IMR-90 (cell line): ENCODE results near the gene GPR65. TPM values are rescaled to one million over a fixed set of nuclear protein-coding genes. Genes with fewer than 3 reads are reported as not detected.

Experiments used
- ATAC-seq: fragments of 200-7000 bp; cut with Tn5 transposase; 2 replicates; pipeline ENCODE4 v1.9.1; 2020; ENCODE audit warnings: low read depth, mild to moderate bottlenecking, moderate library complexity
- BruUV-seq: library from RNA; stranded (reverse); fragments of 400-500 nt; replicated peaks from 2 replicates; lab custom pipeline; 2021; lab: Mats Ljungman, UMichigan
- CTCF ChIA-PET: fragments of 300-600 bp; formaldehyde crosslinking; extraction: SDS; loops from one replicate; lab custom pipeline; 2021; ENCODE audit warnings: antibody characterized with exemption; lab: Yijun Ruan, JAX
- POLR2A ChIA-PET: fragments of 300-600 bp; sonication (Branson Sonifier 250); formaldehyde crosslinking; loops from one replicate; lab custom pipeline; 2022; ENCODE audit warnings: antibody characterized with exemption; ENCODE audit not compliant: unreplicated experiment; lab: Charles Lee
- DNase-seq: peaks from one replicate; pipeline ENCODE4 v3.0.0; 2013
- H2AFZ ChIP-seq: replicated peaks from 2 replicates; pipeline ENCODE3; 2013; ENCODE audit warnings: low read length, mild to moderate bottlenecking; ENCODE audit not compliant: poor library complexity
- H2AK5ac ChIP-seq: 2 replicates; pipeline ENCODE4 v1.6.1; 2013; ENCODE audit warnings: low read depth, low read length, inconsistent platforms
- H2AK9ac ChIP-seq: replicated peaks from 2 replicates; pipeline ENCODE3; 2013; ENCODE audit warnings: mild to moderate bottlenecking, low read depth, low read length, moderate library complexity; ENCODE audit not compliant: poor library complexity
- H2BK120ac ChIP-seq: 2 replicates; pipeline ENCODE4 v1.6.1; 2013; ENCODE audit warnings: low read depth, low read length, inconsistent platforms
- H2BK15ac ChIP-seq: 3 replicates; pipeline ENCODE4 v1.6.1; 2013; ENCODE audit warnings: low read depth, low read length, inconsistent platforms
- H2BK20ac ChIP-seq: 2 replicates; pipeline ENCODE4 v1.6.1; 2013; ENCODE audit warnings: low read depth, mild to moderate bottlenecking, inconsistent platforms, low read length, moderate library complexity
- H2BK5ac ChIP-seq: 2 replicates; pipeline ENCODE4 v1.6.1; 2013; ENCODE audit warnings: mild to moderate bottlenecking, low read depth, low read length, inconsistent platforms; ENCODE audit not compliant: poor library complexity, severe bottlenecking
- H3K14ac ChIP-seq: replicated peaks from 2 replicates; pipeline ENCODE4 v1.6.1; 2013; ENCODE audit warnings: low read depth, low read length, inconsistent platforms
- H3K18ac ChIP-seq: 2 replicates; pipeline ENCODE4 v1.6.1; 2013; ENCODE audit warnings: low read depth, low read length, control low read depth
- H3K23ac ChIP-seq: 2 replicates; pipeline ENCODE4 v1.6.1; 2013; ENCODE audit warnings: low read depth, low read length, inconsistent platforms
- H3K27ac ChIP-seq: 2 replicates; pipeline ENCODE4 v1.5.1; 2013; ENCODE audit warnings: mild to moderate bottlenecking, control low read depth, low read length; ENCODE audit not compliant: insufficient read depth
- H3K27me3 ChIP-seq: 2 replicates; pipeline ENCODE4 v1.6.1; 2013; ENCODE audit warnings: low read length; ENCODE audit not compliant: control insufficient read depth, insufficient read depth
- H3K36me3 ChIP-seq: 2 replicates; pipeline ENCODE4 v1.6.1; 2013; ENCODE audit warnings: low read length, mixed read lengths; ENCODE audit not compliant: control insufficient read depth, insufficient read depth
- H3K4ac ChIP-seq: 2 replicates; pipeline ENCODE4 v1.6.1; 2013; ENCODE audit warnings: low read depth, low read length, inconsistent platforms
- H3K4me1 ChIP-seq: 2 replicates; pipeline ENCODE4 v1.6.1; 2013; ENCODE audit warnings: low read length, mixed read lengths; ENCODE audit not compliant: control insufficient read depth, insufficient read depth
- H3K4me2 ChIP-seq: 2 replicates; pipeline ENCODE4 v1.6.1; 2013; ENCODE audit warnings: low read depth, mild to moderate bottlenecking, control low read depth, low read length, moderate library complexity
- H3K4me3 ChIP-seq: 2 replicates; pipeline ENCODE4 v1.5.1; 2013; ENCODE audit warnings: low read depth, mild to moderate bottlenecking, control low read depth, low read length, moderate library complexity; ENCODE audit not compliant: insufficient read depth
- H3K56ac ChIP-seq: 2 replicates; pipeline ENCODE4 v1.6.1; 2013; ENCODE audit warnings: low read length, inconsistent platforms; ENCODE audit not compliant: insufficient read depth; ENCODE audit errors: extremely low read depth
- H3K79me1 ChIP-seq, 2 experiments: 2 replicates each; pipeline ENCODE4 v1.6.1; 2013; ENCODE audit warnings: low read length in 2 of 2, inconsistent platforms in 1 of 2, low read depth in 1 of 2
- H3K9ac ChIP-seq: 2 replicates; pipeline ENCODE4 v1.6.1; 2013; ENCODE audit warnings: low read depth, low read length, control low read depth
- H3K9me1 ChIP-seq: 2 replicates; pipeline ENCODE4 v1.6.1; 2013; ENCODE audit warnings: low read length, inconsistent platforms; ENCODE audit not compliant: insufficient read depth
- H3K9me3 ChIP-seq: 2 replicates; pipeline ENCODE4 v1.6.1; 2013; ENCODE audit warnings: low read length; ENCODE audit not compliant: control insufficient read depth, insufficient read depth
- H4K20me1 ChIP-seq: 2 replicates; pipeline ENCODE4 v1.6.1; 2013; ENCODE audit warnings: low read length, inconsistent platforms; ENCODE audit not compliant: insufficient read depth
- H4K5ac ChIP-seq: 2 replicates; pipeline ENCODE4 v1.6.1; 2013; ENCODE audit warnings: mild to moderate bottlenecking, low read depth, low read length, control low read depth
- H4K8ac ChIP-seq, 2 experiments: 2 replicates each; pipeline ENCODE4 v1.6.1; 2013; ENCODE audit warnings: low read depth in 2 of 2, low read length in 2 of 2, control low read depth in 1 of 2, inconsistent platforms in 1 of 2
- H4K91ac ChIP-seq: 2 replicates; pipeline ENCODE4 v1.6.1; 2013; ENCODE audit warnings: low read depth, low read length, inconsistent platforms; ENCODE audit not compliant: insufficient read depth
- CEBPB ChIP-seq: IDR thresholded peaks from 2 replicates; pipeline ENCODE4 v1.6.1; 2012; ENCODE audit warnings: low read depth, low read length, improper control_type of control experiment
- FOS ChIP-seq: fragments of 150-350 bp; IDR thresholded peaks from 2 replicates; pipeline ENCODE4 v1.6.1; 2016; ENCODE audit warnings: low read depth, low read length
- MAFK ChIP-seq: IDR thresholded peaks from 2 replicates; pipeline ENCODE4 v1.6.1; 2012; ENCODE audit warnings: low read depth, low read length, improper control_type of control experiment
- MXI1 ChIP-seq: IDR thresholded peaks from 2 replicates; pipeline ENCODE4 v1.6.1; 2012; ENCODE audit warnings: low read depth, mild to moderate bottlenecking, low read length, moderate library complexity, borderline replicate concordance
- RAD21 ChIP-seq: IDR thresholded peaks from 2 replicates; pipeline ENCODE4 v1.6.1; 2012; ENCODE audit warnings: low read length, improper control_type of control experiment
- RFX5 ChIP-seq: IDR thresholded peaks from 2 replicates; pipeline ENCODE4 v1.8.0; 2012; ENCODE audit warnings: low read depth, mild to moderate bottlenecking, low read length, moderate library complexity
- USF2 ChIP-seq: fragments of 150-350 bp; IDR thresholded peaks from 2 replicates; pipeline ENCODE4 v1.6.1; 2017; ENCODE audit warnings: mild to moderate bottlenecking, antibody characterized with exemption, low read length, low read depth
- WGBS, 2 experiments: methylation state at CpG; one replicate each; pipeline versions ENCODE4 v1.1.5 to v1.1.7; 2013; ENCODE audit warnings: missing lambda C conversion rate in 2 of 2; ENCODE audit not compliant: insufficient read length in 1 of 2; ENCODE audit errors: extremely low coverage in 2 of 2; 5-methylcytosine and 5-hydroxymethylcytosine counted together
- dilution Hi-C: fragments of 300-500 bp; cut with HindIII; formaldehyde crosslinking; loops from one replicate; pipeline ENCODE4 v1.14.3; 2018; ENCODE audit warnings: low sequenced_read_pairs; ENCODE audit not compliant: unreplicated experiment
- in situ Hi-C: fragments of 300-500 bp; cut with MboI; formaldehyde crosslinking; loops from 3 replicates; pipeline ENCODE4 v1.14.3; 2019; ENCODE audit warnings: low sequenced_read_pairs, inconsistent platforms, mixed read lengths
- intact Hi-C: fragments of 100-400 bp; cut with micrococcal nuclease; formaldehyde crosslinking; loops from 2 replicates; pipeline ENCODE4 v1.10.0; 2022
- polyA plus RNA-seq, 3 experiments: library from polyadenylated mRNA; depleted of rRNA; stranded (reverse); fragments of >200 nt; gene quantifications; 2 replicates each; pipeline ENCODE4 v1.2.3, GENCODE V29; 2012; ENCODE audit warnings: low replicate concordance in 1 of 3
- total RNA-seq: library from RNA; depleted of rRNA; stranded (reverse); fragments of >200 nt; gene quantifications from 2 replicates; pipeline ENCODE4 v1.2.3, GENCODE V29; 2012

Gene GPR65
- total and polyA plus RNA-seq, 2 of the 4 experiments (the other 2 are of a cell fraction): 0.05 to 0.18 TPM

- no peak overlapping the region for H4K91ac ChIP-seq
- no peak overlapping the region for H3K14ac ChIP-seq
- no peak overlapping the region for H2AK9ac ChIP-seq
- no CpG with 5 or more reads among the region's 2 CpGs for WGBS, 2 experiments
- H2AFZ ChIP-seq: no peak overlapping the region
- no peaks in the 10 kb centered on the region for H4K20me1 ChIP-seq
- no peak overlapping the region for H3K4ac ChIP-seq
- no peaks in the 10 kb centered on the region for H3K27me3 ChIP-seq
- no peak for DNase-seq
- TF ChIP-seq CEBPB (no peak), MAFK (no peak), RFX5 (no peak), FOS (no peak), USF2 (no peak), RAD21 (no peak), MXI1 (no peak)
- H3K27ac ChIP-seq: no peak overlapping the region
- in situ Hi-C loops (no loop called here), dilution Hi-C loops (no loop called here), intact Hi-C loops (loop anchor here (5.0 kb wide), 2 partner anchors 63 to 377 kb away; partner anchors contain the start of gene SPATA7)
- POLR2A ChIA-PET: no interaction called here
- H3K9me3 ChIP-seq: no peaks in the 10 kb centered on the region
- no peak overlapping the region for H4K8ac ChIP-seq
- no peak overlapping the region for H2BK20ac ChIP-seq
- CTCF ChIA-PET: no interaction called here
- no peak overlapping the region for H3K56ac ChIP-seq
- no peak overlapping the region for H3K4me3 ChIP-seq
- H3K9me1 ChIP-seq: no peaks in the 10 kb centered on the region
- H3K4me2 ChIP-seq: no peak overlapping the region
- no peaks in the 10 kb centered on the region for H3K36me3 ChIP-seq
- H3K23ac ChIP-seq: no peak overlapping the region
- no peak overlapping the region for H2BK120ac ChIP-seq
- H3K79me1 ChIP-seq: no peaks in the 10 kb centered on the region
- no peak overlapping the region for H3K18ac ChIP-seq
- ATAC-seq: peak; percentile 41
- H2AK5ac ChIP-seq: no peak overlapping the region
- H3K9ac ChIP-seq: no peak overlapping the region
- no TSS peak for BruUV-seq
- H4K5ac ChIP-seq: no peak overlapping the region
- no peak overlapping the region for H2BK15ac ChIP-seq
- H2BK5ac ChIP-seq: no peak overlapping the region
- no peaks in the 10 kb centered on the region; the same call in 1 of the 2 replicates for H3K4me1 ChIP-seq
Observed at GRCh38 chr14:88010331-88010730, 5.4 kb downstream of the GPR65 start.
